Thoracic aorta (tissue), 2 donors: Measurements from ENCODE around the gene LZTS3. TPM values are rescaled to one million over a fixed set of nuclear protein-coding genes. Genes with fewer than 3 reads are reported as not detected.

Source experiments
- total RNA-seq, 2 donors: library from RNA; depleted of rRNA; stranded (reverse); fragments of >200 nt; gene quantifications; one replicate each; pipeline versions ENCODE4 v1.1.0 to v1.2.3, GENCODE V29; 2016

LZTS3 gene
- total RNA-seq, 2 donors from 2014 or later = 9.5 to 18.1 TPM

Other genes starting within 250 kb of the LZTS3 start
- not detected for gene GNRH2, start 129.9 kb downstream of the LZTS3 start, total RNA-seq
- gene MRPS26, start 127.5 kb downstream of the LZTS3 start, total RNA-seq = 10 to 100 TPM; 40.6 to 46.6 TPM
- gene OXT, start 101.9 kb downstream of the LZTS3 start, total RNA-seq = not detected
- gene AVP, start 88.8 kb downstream of the LZTS3 start, total RNA-seq = not detected
- 10 to 100 TPM; 13.1 to 25.7 TPM for gene FASTKD5, start 13.7 kb downstream of the LZTS3 start, total RNA-seq
- 10 to 100 TPM in 1 of 2 donors, 1 to 10 TPM in 1; 5.3 to 11.9 TPM for gene UBOX5, start 13.7 kb downstream of the LZTS3 start, total RNA-seq
- gene DDRGK1, start 31.1 kb upstream of the LZTS3 start, total RNA-seq = 10 to 100 TPM; 60.9 to 90.9 TPM
- 10 to 100 TPM; 35.1 to 35.7 TPM for gene ITPA, start 35.9 kb upstream of the LZTS3 start, total RNA-seq
- gene SLC4A11, start 65.6 kb upstream of the LZTS3 start, total RNA-seq = under 1 TPM in 1 of 2 donors, not detected in 1; 0.27 TPM
- 10 to 100 TPM; 24.5 to 27.7 TPM for gene DNAAF9, start 234.1 kb upstream of the LZTS3 start, total RNA-seq